IPS-NIHi7 (cell line): ENCODE data around the gene RNLS.

Experiments used
- DNase-seq: peaks from one replicate; pipeline ENCODE4 v3.0.0; 2012; ENCODE audit warnings: mixed read lengths; ENCODE audit errors: extremely low spot score

Gene RNLS

DNA sequence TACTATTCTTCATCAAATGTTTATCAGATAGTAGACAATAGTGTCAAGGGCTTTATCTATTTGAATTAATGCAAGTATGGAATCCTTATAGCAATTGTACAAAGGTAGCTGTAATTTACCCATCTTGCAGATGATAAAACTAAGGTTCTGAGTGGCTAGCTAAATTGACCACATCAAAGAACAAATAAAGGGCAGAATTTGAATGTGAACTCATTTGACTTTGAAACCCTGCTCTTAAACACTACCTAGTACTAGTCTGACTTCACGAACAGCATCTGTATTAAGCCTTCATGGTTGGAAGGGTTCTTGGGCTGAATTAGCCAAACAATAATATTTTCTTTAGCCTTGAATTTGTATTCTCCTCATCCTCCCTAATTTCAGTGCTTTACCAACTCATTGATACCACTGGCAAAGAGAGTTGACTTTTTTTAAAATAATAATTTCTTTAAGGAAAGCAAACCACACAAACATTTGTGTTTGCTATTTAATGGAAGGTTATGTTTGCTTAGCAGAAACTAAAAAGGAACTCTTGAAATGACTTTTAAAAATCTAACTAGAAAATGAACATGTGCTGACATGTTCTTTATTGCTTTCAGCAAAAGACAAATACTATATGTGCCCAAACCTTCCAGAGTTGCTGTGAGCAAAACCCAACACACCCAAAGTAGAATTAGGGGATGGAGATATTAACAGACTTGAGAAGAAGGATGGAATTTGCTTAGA is 322.6 kb downstream of the RNLS start:
- no peak for DNase-seq

DNA sequence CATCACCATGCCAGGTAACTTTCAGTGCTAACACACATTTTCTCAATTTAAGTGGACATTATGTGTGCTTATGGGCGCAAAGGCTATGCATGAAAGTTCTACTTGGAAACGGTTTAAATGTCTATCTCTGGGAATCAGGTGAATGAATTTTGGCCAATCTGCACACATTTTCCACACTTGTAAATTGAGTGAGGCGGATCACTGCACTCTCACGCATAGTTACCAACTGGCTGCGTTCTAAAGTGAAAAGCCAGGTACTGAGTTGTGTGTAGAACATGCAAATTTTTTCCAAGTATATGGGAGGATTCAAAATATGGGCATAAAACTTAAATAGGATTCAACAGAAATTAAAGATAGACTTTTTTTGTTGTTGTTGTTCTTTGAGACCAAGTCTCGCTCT is 323.7 kb downstream of the RNLS start:
- DNase-seq = no peak

- DNase-seq = no peak
Measured at GRCh38 chr10:88256886-88257285, 326.2 kb downstream of the RNLS start.

- no peak for DNase-seq
Measured at GRCh38 chr10:88256013-88256680, 327.0 kb downstream of the RNLS start.

- DNase-seq = no peak
Measured at GRCh38 chr10:88254091-88254490, 329.0 kb downstream of the RNLS start.

- no peak for DNase-seq
Measured at GRCh38 chr10:88253622-88254021, 329.5 kb downstream of the RNLS start.

- no peak for DNase-seq
Measured at GRCh38 chr10:88253128-88253527, 330.0 kb downstream of the RNLS start.

DNA sequence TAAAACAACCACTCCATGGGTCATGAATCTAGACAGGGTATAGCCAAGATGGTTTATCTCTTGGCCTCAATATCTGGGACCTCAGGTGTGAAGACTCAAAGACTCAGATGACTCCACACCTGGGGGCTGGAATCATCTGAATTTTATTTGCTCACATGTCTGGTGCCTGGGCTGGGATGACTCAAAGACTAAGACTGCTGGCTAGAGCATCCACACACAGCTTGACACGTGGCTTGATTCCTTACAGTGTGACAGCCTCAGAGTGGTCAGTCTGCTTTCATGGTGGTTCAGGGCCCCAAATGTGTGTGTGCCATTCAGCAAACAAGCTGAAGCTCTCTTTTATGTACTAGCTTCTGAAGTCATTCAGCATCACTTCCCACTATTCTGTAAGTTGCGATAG is 333.7 kb downstream of the RNLS start:
- no peak for DNase-seq

DNA sequence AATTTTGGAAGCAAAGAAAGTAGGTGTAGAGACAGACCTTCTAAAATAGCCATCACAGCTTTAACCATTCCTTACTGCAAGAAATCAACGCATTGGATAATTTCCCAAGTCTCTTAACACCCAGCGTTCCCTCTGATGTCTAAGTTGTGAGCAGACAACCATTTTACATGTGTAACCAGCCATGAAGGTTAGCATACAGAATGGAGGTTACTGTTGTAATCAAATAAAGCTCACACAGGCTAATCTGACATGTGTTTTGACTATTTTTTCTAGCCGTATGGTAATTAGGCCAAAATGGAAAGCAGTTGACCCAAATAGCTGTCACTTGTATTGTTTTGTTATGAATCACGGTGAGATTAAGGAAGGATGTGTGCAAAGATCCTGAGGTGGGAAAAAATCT is 336.4 kb downstream of the RNLS start:
- no peak for DNase-seq

DNA sequence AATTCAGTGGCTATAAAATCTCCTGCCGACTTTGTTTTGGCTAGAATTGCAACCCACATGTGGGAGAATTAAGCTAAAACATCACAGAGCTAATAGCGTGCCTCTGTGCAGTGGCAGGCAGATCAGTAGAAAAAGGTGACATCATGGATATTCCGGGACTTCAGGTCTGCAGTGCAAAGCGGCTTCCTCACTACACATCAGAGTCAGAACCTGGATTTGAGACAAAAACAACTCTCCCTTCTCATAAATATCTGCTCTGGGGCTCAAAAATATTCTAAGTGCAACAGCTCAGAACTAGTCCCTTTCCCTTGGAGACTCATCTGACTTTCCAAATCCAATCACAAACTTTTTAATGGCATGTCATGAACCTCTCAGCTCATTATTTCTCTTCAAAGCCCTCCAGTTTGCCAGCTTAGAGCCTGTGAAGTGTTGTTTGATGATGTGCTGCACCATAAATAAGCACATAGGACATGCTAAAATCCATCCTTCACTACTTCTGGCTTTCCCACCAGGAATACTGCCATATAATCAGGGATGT is 337.1 kb downstream of the RNLS start:
- no peak for DNase-seq

DNA sequence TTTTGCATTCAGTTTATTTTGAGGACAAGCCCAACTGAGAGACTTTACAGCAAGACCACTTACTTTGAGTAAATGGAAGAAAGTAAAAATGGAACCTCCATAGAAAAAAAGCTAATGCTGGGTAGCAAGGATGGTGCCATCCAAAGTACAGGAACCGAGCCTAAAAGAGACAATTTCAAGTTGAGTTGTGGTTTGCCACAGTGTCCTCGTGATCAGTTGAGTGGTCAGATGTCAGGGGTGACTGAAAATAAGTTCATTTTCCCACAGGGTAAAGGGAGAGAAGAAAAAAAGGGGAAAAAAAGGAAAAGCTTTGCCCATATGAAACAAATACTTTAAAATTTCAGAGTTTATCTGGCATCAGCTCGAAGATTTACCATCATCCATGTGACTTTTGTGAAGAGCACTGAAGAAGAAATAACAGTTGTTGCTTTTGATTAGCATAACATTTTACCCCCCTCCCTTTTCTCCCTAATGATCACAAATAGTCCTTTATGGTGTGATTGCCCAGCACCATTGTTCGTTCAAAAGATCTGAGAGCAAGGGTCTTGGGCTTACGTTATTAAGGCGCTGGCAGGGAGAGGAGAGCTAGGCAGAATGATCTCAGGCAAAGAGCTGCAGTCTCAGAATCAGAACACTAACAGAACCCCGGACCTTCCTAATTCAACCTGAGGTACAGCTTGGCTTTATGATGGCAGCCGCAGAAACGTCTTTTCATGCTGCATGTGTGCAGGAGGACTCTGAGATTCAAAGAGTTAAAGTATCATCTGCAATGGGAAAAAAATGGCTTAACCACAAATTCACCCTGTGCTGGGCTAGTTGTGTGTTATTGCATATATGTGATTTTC is 338.1 kb downstream of the RNLS start:
- DNase-seq = no peak

- no peak for DNase-seq
Measured at GRCh38 chr10:88243836-88244730, 339.0 kb downstream of the RNLS start.

DNA sequence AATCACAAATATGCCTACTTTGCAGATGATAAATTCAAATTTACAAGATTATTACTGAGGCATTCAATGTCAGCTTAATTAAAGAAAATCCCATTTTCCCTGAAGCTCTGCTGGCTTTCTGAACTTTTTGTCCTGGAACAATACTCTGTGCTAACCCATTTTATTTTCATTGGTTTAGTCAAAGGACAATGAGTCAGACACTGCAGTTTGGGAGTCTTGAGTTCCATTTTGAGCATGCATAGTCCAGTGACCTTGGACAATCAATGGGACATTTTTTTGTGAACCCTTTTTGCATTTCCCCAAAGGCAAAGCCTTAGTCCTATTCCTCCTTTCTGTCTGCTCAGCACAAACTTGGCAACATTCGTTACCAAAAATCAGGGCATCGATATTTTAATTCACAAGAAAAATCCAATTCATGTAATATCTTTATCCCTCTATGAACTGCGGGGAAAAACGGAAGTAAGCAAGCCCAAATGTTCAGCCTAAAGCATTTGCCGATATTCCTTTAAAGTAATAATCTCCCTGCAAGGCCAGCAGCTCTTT is 339.8 kb downstream of the RNLS start:
- no peak for DNase-seq

GRCh38 chr10:88241501-88241900 is 341.6 kb downstream of the RNLS start:
- no peak for DNase-seq

DNA sequence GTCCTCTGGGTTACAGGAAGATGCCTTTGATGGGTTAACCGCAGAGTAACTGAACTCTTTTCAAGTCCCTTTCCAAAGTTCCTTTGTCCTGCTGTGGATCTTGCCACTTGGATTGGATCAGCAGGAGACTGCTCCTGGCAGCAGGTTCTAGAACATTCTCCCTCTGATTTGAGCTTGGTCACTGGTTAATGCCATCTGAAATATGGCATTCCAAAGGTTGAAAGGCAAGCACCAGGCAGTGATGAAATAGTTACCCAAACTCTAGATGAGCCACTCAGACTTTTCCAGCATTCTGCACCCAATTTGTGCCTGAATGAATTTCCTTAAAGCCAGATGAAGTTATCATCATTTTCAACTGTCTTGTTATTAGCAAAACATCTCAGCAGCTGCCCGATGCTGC is 343.9 kb downstream of the RNLS start:
- DNase-seq = no peak

GRCh38 chr10:88238615-88238914 is 344.6 kb downstream of the RNLS start:
- no peak for DNase-seq

DNA sequence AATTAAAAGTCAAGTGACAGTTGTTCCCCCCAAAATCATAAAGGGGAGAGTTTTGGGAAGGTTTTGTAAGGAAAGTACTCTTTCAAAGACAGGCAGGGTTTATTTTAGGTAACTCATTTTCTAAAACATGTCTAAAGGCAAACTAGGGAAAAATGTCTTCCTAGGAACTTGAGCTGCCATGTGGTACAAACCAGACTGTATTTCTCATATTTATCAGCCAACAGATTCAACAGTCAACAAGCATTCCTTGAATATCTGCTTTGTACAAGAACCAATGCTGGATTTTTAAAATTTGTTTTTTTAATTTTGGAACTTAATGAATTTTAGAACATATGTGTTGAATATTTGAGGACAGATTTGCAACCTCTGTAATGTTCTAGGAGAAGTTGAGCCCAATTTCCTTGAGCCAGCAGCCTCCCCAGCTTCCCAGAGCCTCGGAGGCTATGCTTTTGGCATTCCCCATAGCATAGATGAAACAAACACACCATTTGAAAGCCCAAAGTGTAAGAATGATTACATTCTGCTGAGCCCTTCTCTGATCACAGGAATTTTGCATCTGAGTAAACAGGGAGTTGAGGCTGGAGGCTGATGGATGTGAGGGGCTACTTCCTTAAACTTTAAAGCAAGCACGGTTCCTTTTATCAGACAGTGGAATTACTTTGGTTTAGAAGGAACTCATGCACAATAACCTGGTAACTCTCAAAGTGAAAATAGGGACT is 345.1 kb downstream of the RNLS start:
- no peak for DNase-seq

- no peak for DNase-seq
Measured at GRCh38 chr10:88236121-88236743, 346.9 kb downstream of the RNLS start.

DNA sequence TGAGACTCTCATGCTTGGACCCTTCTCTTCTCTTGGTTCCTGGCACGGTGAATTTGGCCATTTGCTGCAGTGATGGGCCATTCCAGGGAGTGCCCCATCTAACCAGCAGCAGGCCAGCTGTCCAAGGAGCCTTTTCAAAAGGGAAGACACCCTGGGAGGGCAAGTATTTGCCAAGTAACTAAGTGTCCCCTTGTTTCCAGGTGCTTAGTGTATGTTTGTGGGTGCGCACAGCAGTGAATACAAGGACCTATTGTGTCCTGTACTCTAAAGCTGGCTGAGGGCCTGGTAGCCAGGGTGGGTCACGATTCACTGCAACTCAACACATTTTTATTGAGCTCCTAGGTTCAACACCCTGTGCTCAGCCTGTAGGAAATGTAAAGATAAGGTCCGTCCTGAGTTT is 348.8 kb downstream of the RNLS start:
- no peak for DNase-seq

- DNase-seq = no peak
Measured at GRCh38 chr10:88233870-88234269, 349.2 kb downstream of the RNLS start.
